ENCODE measurements around the gene SLC26A6.

SLC26A6 gene

GRCh38 chr3:48629894-48630293, 5.4 kb downstream of the SLC26A6 start:
- Histone ChIP-seq H3K27me3 (replicated peaks) (no peaks in the 10 kb centered on the region), H3K4me3 (ENCODE audit: low read depth, low read length) (no peak overlapping the region), H3K36me3 (replicated peaks) (peaks cover 37% of the 10 kb centered on the region), H3K27ac (no peak overlapping the region)
- in situ Hi-C loops (cut with HindIII; ENCODE audit: low pct_ligation_motif_present, low sequenced_read_pairs) = no loop called here
- no peak for DNase-seq
- no peak for TF ChIP-seq CTCF (IDR thresholded peaks at IDR 0.05; ENCODE audit: low read depth, low read length, missing control alignments)

GRCh38 chr3:48628277-48629017, 6.8 kb downstream of the SLC26A6 start:
- H3K4me3 ChIP-seq (ENCODE audit: low read depth, low read length) = no peak overlapping the region
- H3K27me3 ChIP-seq (replicated peaks) = no peaks in the 10 kb centered on the region
- no peak for TF ChIP-seq CTCF (IDR thresholded peaks at IDR 0.05; ENCODE audit: low read depth, low read length, missing control alignments)
- no peak for DNase-seq
- in situ Hi-C loops (cut with HindIII; ENCODE audit: low pct_ligation_motif_present, low sequenced_read_pairs) = no loop called here
- no peak overlapping the region for H3K27ac ChIP-seq
- H3K36me3 ChIP-seq (replicated peaks) = peaks cover 37% of the 10 kb centered on the region

- H3K27ac ChIP-seq = no peak overlapping the region
- no peaks in the 10 kb centered on the region for H3K27me3 ChIP-seq (replicated peaks)
- DNase-seq = no peak
- TF ChIP-seq CTCF (IDR thresholded peaks at IDR 0.05; ENCODE audit: low read depth, low read length, missing control alignments) = no peak
- H3K36me3 ChIP-seq (replicated peaks) = peaks cover 31% of the 10 kb centered on the region
- no peak overlapping the region for H3K4me3 ChIP-seq (ENCODE audit: low read depth, low read length)
- in situ Hi-C loops (cut with HindIII; ENCODE audit: low pct_ligation_motif_present, low sequenced_read_pairs) = no loop called here
Observed at GRCh38 chr3:48625600-48625999, 9.7 kb downstream of the SLC26A6 start.

- H3K27me3 ChIP-seq (replicated peaks) = no peaks in the 10 kb centered on the region
- H3K27ac ChIP-seq = no peak overlapping the region
- H3K36me3 ChIP-seq (replicated peaks) = peaks cover 24% of the 10 kb centered on the region
- TF ChIP-seq CTCF (IDR thresholded peaks at IDR 0.05; ENCODE audit: low read depth, low read length, missing control alignments) = no peak
- no peak overlapping the region for H3K4me3 ChIP-seq (ENCODE audit: low read depth, low read length)
- in situ Hi-C loops (cut with HindIII; ENCODE audit: low pct_ligation_motif_present, low sequenced_read_pairs) = no loop called here
- no peak for DNase-seq
Observed at GRCh38 chr3:48624767-48625166, 10.5 kb downstream of the SLC26A6 start.

- H3K4me3 ChIP-seq (ENCODE audit: low read depth, low read length) = no peak overlapping the region
- no peak overlapping the region for H3K27ac ChIP-seq
- in situ Hi-C loops (cut with HindIII; ENCODE audit: low pct_ligation_motif_present, low sequenced_read_pairs) = no loop called here
- H3K36me3 ChIP-seq (replicated peaks) = peaks cover 19% of the 10 kb centered on the region
- no peak for TF ChIP-seq CTCF (IDR thresholded peaks at IDR 0.05; ENCODE audit: low read depth, low read length, missing control alignments)
- no peak for DNase-seq
- H3K27me3 ChIP-seq (replicated peaks) = no peaks in the 10 kb centered on the region
Observed at GRCh38 chr3:48623851-48624547, 11.3 kb downstream of the SLC26A6 start.

Measured in brain microvascular endothelial cell (primary cell).